ENCODE measurements around the gene TTI1.

Gene TTI1

DNA sequence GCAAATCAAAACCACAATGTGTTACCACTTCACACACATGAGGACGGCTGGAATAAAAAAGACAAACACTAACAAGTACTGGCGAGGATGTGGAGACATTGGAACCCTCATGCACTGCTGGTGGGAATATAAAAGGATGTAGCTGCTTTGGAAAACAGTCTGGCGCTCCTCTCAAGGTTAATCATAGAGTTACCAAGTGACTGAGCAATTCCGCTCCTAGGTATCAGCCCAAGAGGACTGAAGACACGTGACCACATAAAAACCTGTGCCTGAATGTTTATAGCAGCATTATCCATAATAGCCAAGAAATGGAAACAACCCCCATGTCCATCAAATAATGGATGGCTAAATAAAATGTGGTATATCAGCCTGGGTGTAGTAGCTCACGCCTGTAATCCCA, 85.3 kb downstream of the TTI1 start:
- no peak overlapping the region for H3K27ac ChIP-seq
- TF ChIP-seq ZFX (IDR thresholded peaks at IDR 0.05; ENCODE audit: borderline replicate concordance), result no peak
- TF ChIP-seq, protein P1, sequence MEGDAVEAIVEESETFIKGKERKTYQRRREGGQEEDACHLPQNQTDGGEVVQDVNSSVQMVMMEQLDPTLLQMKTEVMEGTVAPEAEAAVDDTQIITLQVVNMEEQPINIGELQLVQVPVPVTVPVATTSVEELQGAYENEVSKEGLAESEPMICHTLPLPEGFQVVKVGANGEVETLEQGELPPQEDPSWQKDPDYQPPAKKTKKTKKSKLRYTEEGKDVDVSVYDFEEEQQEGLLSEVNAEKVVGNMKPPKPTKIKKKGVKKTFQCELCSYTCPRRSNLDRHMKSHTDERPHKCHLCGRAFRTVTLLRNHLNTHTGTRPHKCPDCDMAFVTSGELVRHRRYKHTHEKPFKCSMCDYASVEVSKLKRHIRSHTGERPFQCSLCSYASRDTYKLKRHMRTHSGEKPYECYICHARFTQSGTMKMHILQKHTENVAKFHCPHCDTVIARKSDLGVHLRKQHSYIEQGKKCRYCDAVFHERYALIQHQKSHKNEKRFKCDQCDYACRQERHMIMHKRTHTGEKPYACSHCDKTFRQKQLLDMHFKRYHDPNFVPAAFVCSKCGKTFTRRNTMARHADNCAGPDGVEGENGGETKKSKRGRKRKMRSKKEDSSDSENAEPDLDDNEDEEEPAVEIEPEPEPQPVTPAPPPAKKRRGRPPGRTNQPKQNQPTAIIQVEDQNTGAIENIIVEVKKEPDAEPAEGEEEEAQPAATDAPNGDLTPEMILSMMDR (IDR thresholded peaks at IDR 0.05), result no peak

DNA sequence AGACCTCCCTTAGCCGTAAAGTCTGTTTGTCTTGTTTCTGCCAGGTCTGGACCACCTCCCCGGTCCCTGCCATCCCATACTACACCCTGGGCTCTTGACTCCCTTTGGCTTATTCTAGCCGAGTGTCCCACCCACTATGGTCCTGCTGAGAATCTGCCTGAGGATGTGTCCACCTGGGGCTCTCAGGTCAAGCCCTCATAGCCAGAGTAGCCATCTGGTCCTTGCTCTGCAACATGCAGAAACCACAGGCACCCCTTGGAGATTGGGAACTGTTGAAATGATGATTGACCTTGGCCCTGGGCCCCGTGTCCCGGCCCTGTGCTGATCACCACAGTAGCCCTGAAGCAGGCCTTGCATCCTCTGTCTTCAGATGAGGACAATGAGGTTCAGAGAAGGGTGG, 86.3 kb downstream of the TTI1 start:
- no peak overlapping the region for H3K27ac ChIP-seq
- TF ChIP-seq ZFX (IDR thresholded peaks at IDR 0.05; ENCODE audit: borderline replicate concordance), result no peak
- TF ChIP-seq, protein P1 (IDR thresholded peaks at IDR 0.05), result no peak

DNA sequence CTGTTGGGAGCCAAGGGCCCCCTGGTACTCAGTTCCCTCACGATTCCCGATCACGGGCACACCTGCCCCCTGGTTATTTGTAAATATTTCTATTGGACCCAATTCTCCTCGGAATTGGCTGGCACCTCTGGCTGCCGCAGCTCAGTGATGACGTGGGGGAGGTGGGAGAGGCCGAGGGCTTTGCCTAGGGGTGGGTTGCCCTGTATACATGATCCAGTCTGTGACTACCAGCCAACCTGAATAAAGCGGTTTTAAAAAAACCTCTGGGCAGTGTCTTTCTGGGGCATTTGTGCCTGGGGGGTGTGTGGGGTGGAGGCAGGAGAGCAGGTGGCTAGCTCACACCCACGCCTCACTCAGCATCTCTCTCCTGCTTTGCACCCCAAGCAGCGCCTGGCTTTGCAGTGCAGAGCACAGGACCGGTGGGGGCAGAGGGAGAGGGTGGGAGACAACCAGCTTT, 88.1 kb downstream of the TTI1 start:
- TF ChIP-seq, protein P1 (IDR thresholded peaks at IDR 0.05), result no peak
- no peak for TF ChIP-seq ZFX (IDR thresholded peaks at IDR 0.05; ENCODE audit: borderline replicate concordance)
- no peak overlapping the region for H3K27ac ChIP-seq

- H3K27ac ChIP-seq, result no peak overlapping the region
- TF ChIP-seq ZFX (IDR thresholded peaks at IDR 0.05; ENCODE audit: borderline replicate concordance), result no peak
- TF ChIP-seq, protein P1 (IDR thresholded peaks at IDR 0.05), result no peak
These were observed 88.7 kb downstream of the TTI1 start for GRCh38 chr20:37944456-37944981.

DNA sequence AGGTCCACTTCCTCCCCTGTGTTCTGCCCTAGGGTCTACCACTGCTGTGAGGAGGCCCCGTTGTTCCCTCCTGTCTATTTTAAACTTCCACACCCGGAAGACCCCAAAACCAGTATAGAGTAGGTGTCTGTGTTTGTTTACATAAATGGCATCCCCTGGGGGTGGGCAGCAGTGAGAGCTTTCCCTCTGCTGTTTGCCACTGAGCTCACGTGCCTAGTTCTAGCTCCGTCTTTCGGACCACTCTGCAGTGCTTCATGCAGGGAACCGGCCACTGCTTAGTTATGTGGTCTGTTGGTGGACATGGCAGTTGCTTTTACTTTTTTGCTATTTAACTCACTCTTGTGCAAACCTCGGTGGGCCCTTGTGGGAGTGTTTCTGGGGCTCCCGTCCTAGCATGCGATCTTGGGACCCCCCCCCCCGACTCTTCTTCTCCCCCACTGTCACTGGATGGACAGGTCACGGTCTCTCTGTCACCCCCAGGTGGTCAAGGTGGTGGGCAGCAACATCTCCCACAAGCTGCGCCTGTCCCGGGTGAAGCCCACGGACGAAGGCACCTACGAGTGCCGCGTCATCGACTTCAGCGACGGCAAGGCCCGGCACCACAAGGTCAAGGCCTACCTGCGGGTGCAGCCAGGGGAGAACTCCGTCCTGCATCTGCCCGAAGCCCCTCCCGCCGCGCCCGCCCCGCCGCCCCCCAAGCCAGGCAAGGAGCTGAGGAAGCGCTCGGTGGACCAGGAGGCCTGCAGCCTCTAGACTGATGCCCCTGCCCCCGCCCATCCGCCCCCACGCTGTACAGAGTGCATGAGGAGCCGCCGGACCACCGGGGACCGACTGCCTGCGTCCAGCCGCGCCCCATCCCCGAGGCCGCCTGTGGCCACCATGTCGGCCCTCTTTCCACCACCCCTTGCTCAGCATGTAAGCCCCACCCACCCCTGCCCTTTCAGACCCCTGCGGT, 89.5 kb downstream of the TTI1 start:
- H3K27ac ChIP-seq, result no peak overlapping the region
- no peak for TF ChIP-seq ZFX (IDR thresholded peaks at IDR 0.05; ENCODE audit: borderline replicate concordance)
- TF ChIP-seq, protein P1 (IDR thresholded peaks at IDR 0.05), result no peak

- TF ChIP-seq, protein P1 (IDR thresholded peaks at IDR 0.05), result no peak
- no peak for TF ChIP-seq ZFX (IDR thresholded peaks at IDR 0.05; ENCODE audit: borderline replicate concordance)
These were observed 90.2 kb downstream of the TTI1 start for GRCh38 chr20:37943033-37943432.

DNA sequence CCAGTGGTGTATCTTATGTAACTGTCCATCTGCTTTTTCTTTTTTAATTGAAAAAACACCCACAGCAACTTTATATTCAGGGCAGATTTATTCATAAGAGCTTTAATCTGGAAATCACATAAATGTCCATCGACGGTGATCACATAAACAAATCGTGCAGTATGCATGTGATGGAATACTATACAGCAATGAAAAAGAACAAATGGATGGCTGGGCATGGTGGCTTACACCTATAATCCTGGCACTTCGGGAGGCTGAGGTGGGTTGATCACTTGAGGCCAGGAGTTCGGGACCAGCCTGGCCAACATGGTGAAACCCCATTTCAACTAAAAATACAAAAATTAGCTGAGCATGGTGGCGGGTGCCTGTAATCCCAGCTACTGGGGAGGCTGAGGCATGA, 91.3 kb downstream of the TTI1 start:
- no peak overlapping the region for H3K27ac ChIP-seq
- TF ChIP-seq, protein P1 (IDR thresholded peaks at IDR 0.05), result no peak
- TF ChIP-seq ZFX (IDR thresholded peaks at IDR 0.05; ENCODE audit: borderline replicate concordance), result no peak

More at GRCh38 chr20:37943033-37943432, 90.2 kb downstream of the TTI1 start:
- no peak overlapping the region for H3K27ac ChIP-seq

Data from 22Rv1 (cell line).